Measurements from ENCODE around the gene OCA2.
"Not testable (repeated sequence)": the region's sequence is repeated elsewhere in the genome, so short reads cannot be mapped to it uniquely, and the experiment has no call there.

OCA2 gene

DNA sequence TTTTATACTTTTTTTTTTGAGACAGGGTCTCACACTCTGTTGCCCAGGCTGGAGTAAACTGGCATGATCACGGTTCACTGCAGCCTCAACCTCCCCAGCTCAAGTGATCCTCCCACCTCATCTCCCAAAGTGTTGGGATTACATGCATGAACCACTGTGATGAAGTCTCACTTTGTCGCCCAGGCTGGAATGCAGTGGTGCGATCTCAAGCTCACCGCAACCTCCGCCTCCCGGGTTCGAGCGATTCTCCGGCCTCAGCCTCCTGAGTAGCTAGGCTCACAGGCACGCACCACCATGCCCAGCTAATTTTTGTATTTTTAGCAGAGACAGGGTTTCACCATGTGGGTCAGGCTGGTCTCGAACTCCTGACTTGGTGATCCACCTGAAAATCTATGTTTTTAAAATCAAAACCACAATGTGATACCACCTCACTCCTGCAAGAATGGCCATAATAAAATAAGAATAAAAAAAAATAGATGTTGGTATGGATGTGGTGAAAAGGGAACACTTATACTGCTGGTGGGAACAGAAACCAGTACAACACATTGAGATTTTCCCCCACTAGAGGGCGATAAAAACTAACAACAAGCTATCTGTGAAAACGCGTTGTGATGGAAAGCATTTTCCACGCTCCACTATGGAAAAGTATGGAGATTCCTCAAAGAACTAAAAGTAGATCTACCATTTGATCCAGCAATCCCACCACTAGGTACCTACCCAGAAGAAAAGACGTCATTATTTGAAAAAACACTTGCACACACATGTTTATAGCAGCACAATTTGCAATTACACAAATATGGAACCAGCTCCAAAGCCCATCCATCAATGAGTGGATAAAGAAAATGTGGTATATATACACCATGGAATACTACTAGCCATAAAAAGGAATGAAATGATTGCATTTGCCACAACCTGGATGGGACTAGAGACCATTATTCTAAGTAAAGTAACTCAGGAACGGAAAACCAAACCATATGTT, 26.8 kb upstream of the OCA2 start:
- no peak overlapping the region for H3K4me3 ChIP-seq (replicated peaks; ENCODE audit: low read depth, low read length)
- TF ChIP-seq, protein P1, sequence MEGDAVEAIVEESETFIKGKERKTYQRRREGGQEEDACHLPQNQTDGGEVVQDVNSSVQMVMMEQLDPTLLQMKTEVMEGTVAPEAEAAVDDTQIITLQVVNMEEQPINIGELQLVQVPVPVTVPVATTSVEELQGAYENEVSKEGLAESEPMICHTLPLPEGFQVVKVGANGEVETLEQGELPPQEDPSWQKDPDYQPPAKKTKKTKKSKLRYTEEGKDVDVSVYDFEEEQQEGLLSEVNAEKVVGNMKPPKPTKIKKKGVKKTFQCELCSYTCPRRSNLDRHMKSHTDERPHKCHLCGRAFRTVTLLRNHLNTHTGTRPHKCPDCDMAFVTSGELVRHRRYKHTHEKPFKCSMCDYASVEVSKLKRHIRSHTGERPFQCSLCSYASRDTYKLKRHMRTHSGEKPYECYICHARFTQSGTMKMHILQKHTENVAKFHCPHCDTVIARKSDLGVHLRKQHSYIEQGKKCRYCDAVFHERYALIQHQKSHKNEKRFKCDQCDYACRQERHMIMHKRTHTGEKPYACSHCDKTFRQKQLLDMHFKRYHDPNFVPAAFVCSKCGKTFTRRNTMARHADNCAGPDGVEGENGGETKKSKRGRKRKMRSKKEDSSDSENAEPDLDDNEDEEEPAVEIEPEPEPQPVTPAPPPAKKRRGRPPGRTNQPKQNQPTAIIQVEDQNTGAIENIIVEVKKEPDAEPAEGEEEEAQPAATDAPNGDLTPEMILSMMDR (IDR thresholded peaks at IDR 0.05; ENCODE audit: low read length, missing control alignments): peak; percentile 61
- peak; percentile 74 for DNase-seq (ENCODE audit: low read depth)

DNA sequence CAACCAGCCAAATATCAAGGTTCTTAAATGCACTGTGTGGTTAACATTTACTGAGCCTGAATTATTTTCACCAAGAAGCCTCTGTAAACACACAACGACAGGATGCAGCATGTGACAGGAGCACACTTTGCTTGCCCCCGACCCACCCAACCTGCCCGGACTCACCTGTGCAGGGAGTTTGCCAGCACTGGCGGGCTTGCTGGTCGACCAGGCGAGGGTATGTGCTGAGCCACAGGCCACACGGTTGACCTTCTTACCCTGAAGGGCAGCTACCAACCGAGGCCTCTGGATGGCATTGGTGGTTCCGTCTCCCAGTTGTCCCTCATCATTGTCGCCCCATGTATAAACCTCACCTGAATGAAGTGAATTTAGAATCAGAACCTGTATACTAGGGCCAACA, 25.7 kb upstream of the OCA2 start:
- DNase-seq (ENCODE audit: low read depth): no peak
- TF ChIP-seq, protein P1 (IDR thresholded peaks at IDR 0.05; ENCODE audit: low read length, missing control alignments): no peak
- no peak overlapping the region for H3K4me3 ChIP-seq (replicated peaks; ENCODE audit: low read depth, low read length)

DNA sequence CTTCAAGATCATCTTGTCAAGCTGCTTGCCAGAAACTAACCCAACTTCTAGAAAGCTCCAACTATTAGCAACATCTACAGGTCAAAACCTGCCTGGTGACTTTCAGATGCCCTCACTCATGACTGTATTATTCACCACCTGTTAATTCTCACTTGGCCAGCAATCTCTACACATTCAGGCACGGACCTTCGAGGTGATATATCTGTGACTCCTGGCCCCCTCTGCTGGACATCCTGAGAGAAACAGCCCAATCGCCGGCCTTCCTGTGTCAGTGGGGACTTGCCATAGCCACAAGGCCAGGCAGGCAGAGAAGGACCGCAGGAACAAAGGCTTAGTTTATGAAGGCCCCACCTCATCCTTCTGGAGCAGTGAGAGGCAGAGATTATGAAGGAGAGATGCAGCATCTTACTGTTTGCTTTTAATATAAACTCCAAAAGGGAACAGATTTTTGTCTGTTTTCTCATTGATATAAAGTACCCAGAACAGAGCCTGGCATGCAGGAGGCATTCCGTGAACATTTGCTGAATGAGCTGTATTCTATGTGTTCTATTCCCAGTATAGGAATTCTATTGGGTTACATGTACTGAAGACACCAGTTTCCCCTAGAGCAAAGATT, 24.4 kb upstream of the OCA2 start:
- TF ChIP-seq, protein P1 (IDR thresholded peaks at IDR 0.05; ENCODE audit: low read length, missing control alignments): peak; percentile 81
- no peak overlapping the region for H3K4me3 ChIP-seq (replicated peaks; ENCODE audit: low read depth, low read length)
- peak; percentile 77 for DNase-seq (ENCODE audit: low read depth)

- no peak for DNase-seq (ENCODE audit: low read depth)
- no peak overlapping the region for H3K4me3 ChIP-seq (replicated peaks; ENCODE audit: low read depth, low read length)
- TF ChIP-seq, protein P1 (IDR thresholded peaks at IDR 0.05; ENCODE audit: low read length, missing control alignments): no peak
Observed at GRCh38 chr15:28122038-28122949, 23.2 kb upstream of the OCA2 start.

DNA sequence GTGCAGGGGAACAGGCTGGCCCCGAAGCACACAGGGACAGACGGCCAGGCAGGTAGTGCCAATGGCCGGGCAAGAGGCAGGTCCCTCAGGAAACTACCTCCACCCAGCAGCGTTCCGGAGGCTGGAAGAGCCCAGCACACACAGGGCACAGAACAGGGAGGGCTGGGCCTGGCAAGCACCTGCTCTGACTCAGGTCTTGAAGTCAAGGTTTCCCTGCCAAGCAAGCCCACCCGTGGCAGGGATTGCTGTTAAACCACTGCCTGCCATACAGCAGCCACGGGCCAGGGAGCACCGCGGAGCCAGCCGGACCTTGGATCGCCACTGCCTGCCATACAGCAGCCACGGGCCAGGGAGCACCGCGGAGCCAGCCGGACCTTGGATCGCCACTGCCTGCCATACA, 22.5 kb upstream of the OCA2 start:
- not testable (repeated sequence) for DNase-seq (ENCODE audit: low read depth); H3K4me3 ChIP-seq (replicated peaks; ENCODE audit: low read depth, low read length)

GRCh38 chr15:28120359-28120640, 21.2 kb upstream of the OCA2 start:
- no peak for DNase-seq (ENCODE audit: low read depth)
- no peak overlapping the region for H3K4me3 ChIP-seq (replicated peaks; ENCODE audit: low read depth, low read length)
- TF ChIP-seq, protein P1 (IDR thresholded peaks at IDR 0.05; ENCODE audit: low read length, missing control alignments): no peak

GRCh38 chr15:28118531-28118930, 19.4 kb upstream of the OCA2 start:
- TF ChIP-seq, protein P1 (IDR thresholded peaks at IDR 0.05; ENCODE audit: low read length, missing control alignments): no peak
- no peak overlapping the region for H3K4me3 ChIP-seq (replicated peaks; ENCODE audit: low read depth, low read length)
- no peak for DNase-seq (ENCODE audit: low read depth)

Measured in fibroblast of pulmonary artery (primary cell).